Stimulated activated CD8-positive, alpha-beta memory T cell treated with anti-CD3 and anti-CD28 coated beads, Interleukin-15, amount 100 ng/mL, for 48 hours (primary cell): ENCODE results near the gene MSANTD3.
"Not testable (repeated sequence)": the region's sequence is repeated elsewhere in the genome, so short reads cannot be mapped to it uniquely, and the experiment has no call there.

ENCODE experiments used
- DNase-seq, 2 donors: peaks; one replicate each; pipeline ENCODE4 v3.0.0-alpha.2; 2020; ENCODE audit warnings: low read depth in 2 of 2

Gene MSANTD3

DNA sequence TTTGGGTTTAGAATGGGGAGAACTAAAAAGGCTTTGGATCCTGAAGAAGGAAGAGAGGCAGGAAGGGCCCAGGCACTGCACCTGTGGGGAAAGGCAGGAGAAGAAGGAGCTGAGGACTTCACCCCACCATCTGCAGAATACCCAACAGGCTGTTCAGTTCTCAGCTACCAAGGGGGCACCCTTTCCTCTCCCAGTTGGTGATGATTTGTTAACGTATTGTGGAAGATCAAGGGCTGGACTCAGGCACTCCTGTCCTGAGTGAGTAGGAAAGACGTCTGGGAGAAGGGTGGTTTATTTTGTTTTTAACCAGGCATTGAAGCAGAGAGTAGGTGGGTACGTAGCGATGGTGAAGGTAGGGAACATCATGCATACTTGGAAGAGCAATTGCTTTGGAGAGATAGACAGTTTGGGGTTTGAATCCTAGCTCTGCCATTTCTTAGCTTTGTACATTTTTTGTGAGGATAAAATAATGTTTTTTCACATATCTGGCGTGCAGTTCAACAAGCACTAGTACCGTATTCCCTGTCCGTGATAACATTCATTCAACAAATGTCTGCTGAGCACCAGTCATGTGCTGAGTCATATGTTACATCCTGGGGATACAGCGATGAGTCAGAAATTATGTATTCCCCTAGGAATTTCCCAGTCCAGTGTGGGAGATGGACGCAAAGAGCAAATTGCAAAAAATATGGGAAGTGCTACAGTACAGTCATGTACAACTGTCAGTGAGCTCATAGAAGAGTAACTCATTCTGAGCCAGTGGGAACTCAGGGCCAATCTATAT lies 2.1 kb downstream of the MSANTD3 start:
- no peak for DNase-seq

DNA sequence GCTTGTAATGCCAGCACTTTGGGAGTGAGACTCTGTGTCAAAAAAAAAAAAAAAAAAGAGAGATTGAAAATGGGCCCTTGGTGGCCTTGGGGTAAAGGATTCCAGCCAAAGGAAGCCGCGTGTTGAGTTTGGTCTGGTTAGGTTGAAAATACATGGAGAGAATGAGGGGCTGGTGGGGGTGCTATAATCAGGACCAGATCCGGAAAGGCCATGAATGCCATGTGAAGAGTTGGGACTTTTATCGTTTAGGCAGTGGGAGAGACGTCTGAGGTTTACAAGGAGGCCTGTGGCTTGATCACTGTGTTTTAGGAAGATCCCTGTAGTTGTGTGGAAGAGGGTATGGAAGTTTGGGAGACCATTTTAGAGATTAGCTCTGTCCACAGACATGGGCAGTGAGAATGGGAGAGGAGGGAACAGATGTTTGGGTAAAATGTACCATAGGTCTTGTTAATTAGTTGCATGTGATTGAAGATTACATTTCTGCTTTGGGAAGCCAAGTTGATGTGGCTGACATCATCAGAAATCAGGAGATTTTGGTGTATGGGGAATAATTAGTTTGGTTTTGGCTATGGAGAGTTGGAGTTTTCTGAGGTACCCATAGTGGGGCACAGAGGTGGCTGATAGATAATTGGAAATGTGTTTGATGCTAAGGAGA lies 3.5 kb downstream of the MSANTD3 start:
- DNase-seq = no peak

DNA sequence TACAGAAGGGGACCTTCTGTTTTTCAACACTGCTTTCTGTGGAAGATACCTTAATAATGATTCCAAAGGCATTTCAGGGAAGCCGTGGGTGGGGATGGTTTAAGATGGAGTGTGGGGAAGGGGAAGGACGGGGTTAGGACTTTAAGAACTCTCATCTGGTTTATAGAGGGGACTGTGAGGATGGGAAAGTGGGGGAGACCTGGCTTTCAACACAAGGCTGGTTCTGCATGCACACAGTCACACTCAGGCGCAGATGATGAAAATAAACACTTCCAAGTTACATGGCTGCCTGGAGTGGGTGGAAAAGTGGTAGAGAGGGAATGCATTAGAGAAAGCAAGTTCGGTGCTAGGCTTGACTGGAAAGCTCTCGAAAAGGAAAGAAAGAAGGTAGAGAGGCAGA lies 4.9 kb downstream of the MSANTD3 start:
- no peak for DNase-seq

DNA sequence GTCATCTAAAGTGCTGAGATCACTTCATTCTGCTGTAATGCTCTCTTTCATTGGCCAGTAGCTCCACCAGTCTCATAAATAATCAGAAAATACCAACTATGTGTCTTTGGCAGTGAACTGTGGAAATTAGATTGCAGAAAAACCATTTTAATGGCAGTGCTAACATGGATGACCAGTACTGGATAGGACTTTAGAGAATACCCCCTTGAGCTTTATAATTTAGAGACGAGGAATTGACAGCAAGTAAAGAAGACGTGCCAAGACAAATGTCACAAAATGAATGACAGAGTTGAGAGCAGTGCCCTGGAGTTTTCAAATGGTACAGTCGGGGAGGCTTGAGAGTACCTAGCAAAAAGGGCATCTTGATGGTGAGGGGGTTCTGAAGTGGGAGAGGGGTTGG lies 5.8 kb downstream of the MSANTD3 start:
- no peak for DNase-seq

DNA sequence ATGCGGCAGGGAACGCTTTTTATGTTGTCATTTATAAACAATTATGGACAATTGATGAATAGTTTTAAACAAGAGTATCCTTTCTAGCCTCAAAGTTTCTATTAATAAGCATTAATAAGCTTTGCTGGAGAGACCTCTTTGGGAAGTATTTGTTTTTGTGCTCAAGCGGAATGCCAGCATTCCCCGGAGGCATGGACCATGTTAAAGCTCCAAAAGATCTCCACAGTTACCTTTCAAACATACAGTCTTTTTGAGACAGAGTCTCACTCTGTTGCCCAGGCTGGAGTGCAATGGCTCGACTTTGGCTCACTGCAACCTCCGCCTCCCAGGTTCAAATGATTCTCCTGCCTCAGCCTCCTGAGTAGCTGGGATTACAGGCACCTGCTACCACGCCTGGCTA lies 9.6 kb downstream of the MSANTD3 start:
- no peak for DNase-seq

DNA sequence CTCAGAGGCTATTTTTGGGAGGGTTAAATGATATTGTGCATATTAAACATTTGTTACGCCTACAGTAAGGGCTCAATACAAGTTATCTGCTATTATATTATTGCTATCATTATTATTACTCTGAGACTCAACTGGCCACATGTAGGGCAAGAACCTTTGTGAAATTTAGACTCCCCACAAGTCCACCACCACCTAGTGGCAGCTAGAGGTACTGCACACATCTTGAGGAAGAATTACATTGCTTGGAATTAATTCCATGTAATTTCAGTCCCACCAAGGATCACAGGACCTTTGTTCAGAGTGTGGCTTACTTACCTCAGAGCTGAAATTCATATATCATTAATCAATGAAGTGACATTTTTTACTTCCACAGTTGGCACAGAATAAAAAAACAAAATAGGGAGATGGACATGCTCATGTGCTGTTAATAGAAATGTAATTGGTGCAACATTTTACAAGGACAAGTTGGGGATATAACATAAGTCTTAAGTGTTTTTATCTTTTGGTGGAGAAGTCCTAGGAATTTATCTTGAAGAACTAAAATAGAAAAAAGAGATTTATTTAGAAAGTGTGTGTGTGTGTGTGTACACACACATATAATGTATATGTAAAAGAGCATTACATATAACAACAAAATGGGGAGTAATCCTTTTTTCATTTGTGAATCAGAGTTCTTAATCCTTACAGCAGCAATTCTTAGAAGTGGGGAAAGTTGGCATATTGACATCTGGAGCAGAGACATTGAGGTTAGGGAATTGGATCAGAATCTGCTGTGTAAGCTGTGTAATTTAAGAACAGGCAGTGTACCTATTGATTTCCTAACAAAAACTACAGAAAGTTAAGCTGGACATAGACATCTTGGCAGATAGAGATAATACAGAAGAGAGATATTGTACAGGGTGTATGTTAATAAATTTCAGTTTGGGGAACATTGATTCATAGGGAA lies 11.2 kb downstream of the MSANTD3 start:
- peak; percentile 6 to 26 for DNase-seq

DNA sequence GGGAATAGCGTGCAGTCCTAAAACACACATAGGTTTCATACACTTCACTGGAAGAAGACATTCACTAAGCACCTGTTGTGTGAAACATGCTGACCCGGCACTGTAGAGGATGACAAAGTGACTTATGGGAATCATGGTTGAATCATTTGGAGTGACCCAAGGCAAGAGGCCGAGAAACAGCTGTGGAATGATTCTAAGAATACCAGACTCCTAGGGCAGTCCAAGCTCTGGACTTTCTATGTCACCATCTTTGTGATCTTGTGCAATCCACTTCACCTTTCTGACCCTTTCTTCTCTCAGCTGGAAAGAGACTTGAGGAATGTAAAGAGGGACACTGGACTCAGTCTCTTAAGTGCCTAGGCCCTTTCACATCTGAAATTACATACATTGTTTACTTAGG lies 13.1 kb downstream of the MSANTD3 start:
- no peak for DNase-seq

DNA sequence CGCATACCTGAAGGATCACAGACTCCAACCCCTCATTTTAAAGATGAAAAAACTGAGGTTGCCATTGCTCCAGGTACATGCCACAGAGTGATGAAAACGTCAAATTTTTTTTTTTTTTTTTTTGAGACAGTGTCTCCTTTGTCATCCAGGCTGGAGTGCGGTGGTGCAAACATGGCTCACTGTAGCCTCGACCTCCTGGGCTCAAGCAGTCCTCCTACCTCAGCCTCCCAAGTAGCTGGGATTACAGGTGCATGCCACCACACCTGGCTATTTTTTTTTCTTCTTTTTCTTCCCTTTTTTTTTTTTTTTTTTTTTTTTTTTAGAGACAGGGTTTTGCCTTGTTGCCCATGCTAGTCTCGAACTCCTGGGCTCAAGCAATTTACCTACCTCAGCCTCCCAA lies 13.5 kb downstream of the MSANTD3 start:
- DNase-seq = not testable (repeated sequence)

DNA sequence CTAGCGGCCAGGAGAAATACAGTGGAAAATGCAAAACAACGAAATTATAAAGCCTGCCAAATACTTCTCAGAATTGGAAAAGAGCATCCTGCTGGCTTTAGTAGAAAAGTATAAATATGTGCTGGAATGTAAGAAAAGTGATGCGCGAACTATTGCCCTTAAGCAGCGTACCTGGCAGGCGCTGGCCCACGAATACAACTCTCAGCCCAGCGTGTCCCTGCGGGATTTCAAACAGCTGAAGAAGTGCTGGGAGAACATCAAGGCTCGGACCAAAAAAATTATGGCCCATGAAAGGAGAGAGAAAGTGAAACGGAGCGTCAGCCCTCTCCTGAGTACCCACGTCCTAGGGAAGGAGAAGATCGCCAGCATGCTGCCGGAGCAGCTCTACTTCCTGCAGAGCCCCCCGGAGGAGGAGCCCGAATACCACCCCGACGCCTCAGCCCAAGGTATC lies 15.0 kb downstream of the MSANTD3 start:
- no peak for DNase-seq

DNA sequence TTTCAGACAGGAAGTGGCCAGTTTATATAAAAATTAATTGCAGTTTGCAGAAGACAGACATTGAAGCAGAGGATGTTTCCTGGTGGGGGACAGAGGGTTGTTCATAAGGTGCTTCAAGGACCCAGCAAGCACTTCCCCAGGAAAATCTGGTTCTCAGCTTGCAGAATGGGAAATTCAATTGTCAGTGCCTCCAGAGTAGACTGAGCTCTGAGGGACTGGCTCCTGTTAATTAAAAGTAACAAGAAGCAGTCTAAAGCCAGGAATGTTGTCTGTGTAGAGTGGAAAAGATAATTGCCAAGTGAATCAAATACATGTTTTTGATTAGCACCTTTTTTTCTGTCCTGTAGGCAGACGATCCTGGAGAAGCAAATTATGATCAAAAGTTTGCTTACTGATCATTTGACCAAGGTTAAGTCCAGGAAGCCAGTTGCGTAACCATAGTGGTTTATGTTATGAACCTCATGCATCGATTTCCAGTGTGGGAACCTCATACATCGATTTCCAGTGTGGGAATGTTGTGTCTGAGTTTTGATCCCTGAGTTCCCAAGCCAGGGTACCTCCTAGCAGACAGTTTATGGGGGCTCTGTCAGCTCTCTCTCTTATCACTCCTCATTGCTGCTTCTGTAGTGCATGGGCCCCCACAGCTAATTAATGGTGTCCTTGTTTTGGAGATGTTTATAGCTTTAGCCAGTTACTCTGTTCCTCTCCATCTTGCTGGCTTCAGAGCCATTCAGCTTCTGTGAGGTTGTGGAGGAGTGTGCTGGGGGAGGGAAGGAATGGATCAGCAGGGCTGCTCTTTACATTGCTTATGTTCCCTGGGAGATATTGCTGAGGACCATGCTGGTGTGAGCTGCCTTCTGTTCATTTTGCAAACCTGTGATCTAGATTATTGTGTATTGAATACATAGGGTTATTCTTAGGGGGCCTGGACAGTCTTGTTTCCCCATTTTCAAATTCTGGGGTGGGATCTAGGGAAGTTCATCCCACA lies 17.1 kb downstream of the MSANTD3 start:
- DNase-seq = no peak

DNA sequence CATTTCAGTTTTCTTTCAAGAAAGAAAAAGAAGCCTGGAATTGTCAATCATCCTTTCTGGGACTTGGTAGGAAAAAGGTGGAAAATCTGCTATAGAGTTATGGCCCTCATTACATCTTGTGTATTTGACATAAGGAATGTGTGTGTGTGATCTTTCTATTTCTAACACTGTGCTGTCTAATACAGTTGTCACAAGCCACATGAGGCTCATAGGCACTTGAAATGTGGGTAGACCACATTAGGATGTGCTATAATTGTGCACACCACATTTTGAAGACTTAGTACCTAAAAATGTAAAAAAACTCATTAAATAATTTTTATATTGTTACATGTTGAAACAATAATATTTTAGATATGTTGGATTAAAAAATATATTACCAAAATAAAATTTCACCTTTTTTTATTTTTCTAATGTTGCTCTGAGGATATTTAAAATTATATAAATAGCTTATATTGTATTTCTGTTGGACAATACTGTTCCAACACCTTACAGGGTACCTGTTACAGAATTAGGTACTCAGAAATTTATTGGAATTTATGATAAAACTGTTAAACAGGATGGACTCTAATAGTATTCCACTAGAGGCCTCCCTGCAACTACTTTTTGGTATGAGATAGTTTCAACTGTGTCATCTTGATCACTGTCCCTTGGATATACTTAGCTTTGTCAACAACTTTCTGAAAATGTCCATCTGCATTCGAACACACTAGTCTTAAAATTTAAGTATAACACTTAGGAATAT lies 18.4 kb downstream of the MSANTD3 start:
- DNase-seq = no peak

DNA sequence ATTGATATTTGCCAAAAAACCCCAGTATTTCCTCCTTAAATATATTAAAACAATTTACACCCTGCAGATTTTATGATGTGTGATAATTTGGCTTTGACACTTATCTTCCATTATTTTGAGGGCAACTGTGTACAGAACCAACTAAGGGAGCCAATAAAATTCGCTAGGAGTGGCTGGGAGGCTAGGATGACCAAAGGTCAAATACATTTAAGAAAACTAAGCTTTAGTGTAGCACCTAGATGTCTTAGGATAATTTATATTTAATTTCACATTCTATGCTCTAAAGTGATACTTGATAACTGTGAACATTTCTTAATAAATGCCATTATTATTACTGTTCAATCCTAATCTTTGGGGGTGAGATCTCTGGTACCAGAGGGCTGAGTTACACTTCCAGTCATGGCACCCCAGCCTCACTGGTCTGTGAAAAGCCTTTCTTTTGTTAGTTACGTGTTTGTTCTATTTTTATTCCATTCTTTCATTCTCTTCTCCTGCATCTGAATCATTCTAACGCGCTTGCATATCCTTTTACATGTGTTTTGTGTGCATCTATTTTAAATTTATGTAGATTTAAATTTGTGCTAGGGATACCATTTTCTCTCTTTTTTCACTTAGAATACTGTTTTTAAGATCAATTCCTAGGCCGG lies 19.1 kb downstream of the MSANTD3 start:
- DNase-seq = no peak

DNA sequence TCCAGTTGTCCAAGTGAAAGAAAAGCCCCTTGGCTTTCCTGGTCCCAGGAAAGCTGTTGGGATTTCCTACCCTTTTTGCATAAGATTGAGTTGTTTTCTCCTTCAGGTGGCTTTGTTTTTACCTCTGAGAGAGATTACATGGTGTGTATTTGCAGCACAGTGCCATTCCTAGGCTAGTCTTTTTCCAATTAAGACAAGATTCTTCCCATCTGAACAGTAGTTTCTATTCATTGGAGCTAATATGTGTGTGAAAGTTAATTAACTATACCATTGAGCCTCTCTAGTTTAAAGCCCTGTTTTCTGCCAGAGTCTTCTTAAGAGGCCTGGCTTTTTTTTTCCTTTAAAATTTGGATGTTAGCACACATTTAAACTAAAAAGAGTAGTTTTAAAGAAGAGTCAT lies 20.1 kb downstream of the MSANTD3 start:
- DNase-seq = no peak

DNA sequence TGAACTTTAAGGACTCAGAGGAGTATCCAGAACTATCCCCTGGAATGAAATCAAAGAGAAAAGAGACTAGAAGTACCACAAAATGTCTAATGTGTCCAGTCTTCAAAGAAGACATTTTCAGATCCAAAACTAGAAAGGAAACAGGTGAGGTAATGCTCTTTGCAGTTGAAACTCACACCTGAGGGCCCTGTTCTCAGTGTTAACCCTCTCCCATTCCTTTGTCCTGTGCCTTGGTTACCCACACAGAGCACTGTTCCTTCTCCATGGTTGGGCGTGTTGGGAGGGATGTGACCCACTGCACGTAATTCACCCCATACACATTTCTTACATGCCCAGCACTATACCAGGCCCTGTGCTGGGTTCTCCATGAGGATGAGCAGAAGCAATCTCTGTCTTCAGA lies 21.3 kb downstream of the MSANTD3 start:
- DNase-seq = no peak

DNA sequence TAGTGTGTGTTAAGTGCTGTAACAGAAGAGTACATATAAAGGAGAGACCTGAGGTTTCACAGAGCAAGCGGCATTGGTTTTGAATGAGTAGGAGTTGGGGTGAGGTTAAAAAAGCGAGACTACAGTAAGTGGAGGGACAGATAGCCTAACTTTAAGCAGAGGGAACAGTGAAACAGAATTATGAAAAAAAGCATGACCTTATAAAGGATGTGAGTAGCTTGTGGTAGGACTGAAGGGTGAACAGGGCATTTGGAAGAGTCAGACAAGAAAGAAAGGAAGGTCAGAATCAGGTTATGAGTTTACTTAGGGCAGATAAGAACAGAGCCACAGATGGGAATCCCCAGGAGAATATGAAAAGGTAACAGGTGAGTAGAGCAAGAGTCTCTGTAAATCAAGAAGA lies 22.5 kb downstream of the MSANTD3 start:
- no peak for DNase-seq

DNA sequence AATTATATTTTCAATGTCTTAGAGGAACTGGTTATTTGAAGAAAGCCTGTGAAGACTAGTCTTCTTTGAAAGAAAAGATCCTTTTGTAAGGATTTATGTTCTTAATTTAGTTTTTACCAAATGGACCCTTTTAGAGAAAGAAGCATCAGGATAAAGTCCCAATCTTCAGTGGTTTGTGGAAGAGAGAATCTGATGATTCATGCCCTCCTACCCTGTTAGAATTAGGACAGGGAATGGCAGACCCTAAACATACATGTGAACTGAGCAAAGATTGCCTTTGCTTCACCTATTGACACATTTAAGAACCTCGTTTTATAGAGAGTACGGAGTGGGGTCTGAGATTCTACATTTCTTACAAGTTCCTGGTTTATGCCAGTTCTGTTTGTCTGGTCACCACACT lies 26.0 kb downstream of the MSANTD3 start:
- DNase-seq = no peak

DNA sequence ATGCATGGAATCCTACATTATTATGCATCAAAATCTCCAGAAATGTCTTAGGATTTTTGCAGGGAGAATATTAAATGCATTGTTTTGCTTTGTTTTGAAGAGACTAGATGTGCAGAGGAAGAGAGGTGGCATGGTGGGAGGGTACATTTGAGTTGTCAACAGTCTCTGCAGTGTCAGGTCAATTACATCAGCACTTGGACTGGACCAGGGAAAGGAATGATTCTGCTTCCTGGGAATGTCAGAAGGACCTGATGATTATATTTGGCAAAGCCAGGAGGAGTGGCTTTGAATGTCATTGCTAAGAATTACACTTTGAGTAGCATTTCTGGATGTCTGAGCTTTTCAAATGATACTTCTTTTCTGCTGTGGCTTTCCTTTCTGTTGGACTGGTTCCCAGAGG lies 28.5 kb downstream of the MSANTD3 start:
- DNase-seq = no peak

DNA sequence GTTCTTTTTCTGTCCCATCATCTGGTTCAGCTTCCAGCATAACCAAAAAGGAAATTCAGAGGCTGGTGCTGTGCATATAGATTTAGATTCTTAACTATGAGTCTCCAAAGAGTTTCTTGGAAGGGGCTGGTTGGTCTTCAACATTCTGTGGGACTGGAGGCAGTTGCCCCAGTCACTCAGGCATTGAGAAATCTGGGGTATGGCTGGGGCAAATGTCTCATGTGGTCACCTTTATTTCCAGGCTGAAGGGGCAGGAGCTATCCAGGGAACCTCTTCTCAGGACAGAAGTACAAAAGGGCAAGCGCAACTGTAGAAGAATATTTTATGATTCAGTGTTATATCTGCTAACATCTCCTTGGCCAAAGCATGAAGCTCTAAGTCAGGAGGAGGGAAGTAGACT lies 30.6 kb downstream of the MSANTD3 start:
- no peak for DNase-seq

DNA sequence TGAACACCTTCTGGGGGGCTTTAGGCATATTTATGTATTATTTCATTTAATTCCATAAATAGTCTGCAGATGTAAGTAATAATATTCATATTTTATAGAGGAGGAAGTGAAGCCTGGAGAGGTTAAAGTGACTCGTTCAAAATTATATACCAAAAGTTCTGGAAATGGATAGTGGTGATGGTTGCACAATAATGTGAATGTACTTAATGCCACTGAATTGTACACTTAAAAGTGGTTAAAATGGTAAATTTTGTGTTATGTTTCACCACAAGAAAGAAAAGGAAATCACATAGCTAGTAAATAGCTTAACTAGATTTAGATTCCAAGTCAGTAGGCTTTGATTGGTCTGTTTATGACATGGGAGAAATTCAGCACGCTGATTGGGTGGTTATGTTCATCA lies 33.0 kb downstream of the MSANTD3 start:
- DNase-seq = no peak

DNA sequence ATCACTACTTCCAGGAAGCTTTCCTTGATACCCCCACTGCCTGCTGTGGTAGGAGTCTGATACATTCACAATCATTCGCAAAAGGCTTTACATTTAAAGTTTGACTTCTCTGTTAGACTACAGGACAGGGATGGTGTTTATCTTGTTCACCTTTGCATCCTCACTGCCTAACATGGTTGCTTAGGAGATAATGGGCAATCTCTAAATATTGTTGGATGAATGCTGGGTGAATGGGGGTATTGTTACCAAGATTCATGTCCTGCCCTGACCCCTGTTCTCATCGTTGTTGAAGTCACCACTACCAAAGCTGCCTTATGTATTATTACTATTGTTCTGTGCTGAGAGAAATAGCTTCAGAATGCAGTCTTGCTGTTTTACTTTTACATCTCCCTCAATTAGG lies 38.3 kb downstream of the MSANTD3 start:
- DNase-seq = no peak
